Loucy (cell line): ENCODE measurements around the gene PPP1R26.

Experiments
- H2AFZ ChIP-seq: fragments of 200-600 bp; sonication (generic); 2 replicates; pipeline ENCODE4 v1.6.0; 2016; ENCODE audit warnings: antibody characterized with exemption, mild to moderate bottlenecking, low read length, moderate library complexity
- H3F3A ChIP-seq: fragments of 200-600 bp; 2 replicates; pipeline ENCODE4 v1.6.0; 2016; ENCODE audit warnings: antibody characterized with exemption, low read depth, mild to moderate bottlenecking
- H3K27me3 ChIP-seq: fragments of 200-600 bp; sonication (generic); 2 replicates; pipeline ENCODE4 v1.6.1; 2014; ENCODE audit warnings: low read length, mild to moderate bottlenecking; ENCODE audit not compliant: insufficient read depth, poor library complexity, severe bottlenecking
- H3K36me3 ChIP-seq: fragments of 200-600 bp; sonication (generic); 2 replicates; pipeline ENCODE4 v1.6.1; 2016; ENCODE audit warnings: low read length; ENCODE audit not compliant: insufficient read depth
- H3K4me1 ChIP-seq: fragments of 200-600 bp; sonication (generic); 2 replicates; pipeline ENCODE4 v1.5.1; 2014; ENCODE audit warnings: low read length, mild to moderate bottlenecking; ENCODE audit not compliant: insufficient read depth, poor library complexity, severe bottlenecking
- H3K4me2 ChIP-seq: fragments of 200-600 bp; sonication (generic); 2 replicates; pipeline ENCODE4 v1.6.0; 2014; ENCODE audit warnings: antibody characterized with exemption, low read length, low read depth, mild to moderate bottlenecking; ENCODE audit not compliant: poor library complexity, severe bottlenecking
- H3K4me3 ChIP-seq: fragments of 200-600 bp; sonication (generic); 2 replicates; pipeline ENCODE4 v1.5.1; 2014; ENCODE audit warnings: low read length, mild to moderate bottlenecking, mixed read lengths; ENCODE audit not compliant: poor library complexity, severe bottlenecking
- H3K79me2 ChIP-seq: fragments of 200-600 bp; sonication (generic); 2 replicates; pipeline ENCODE4 v1.6.1; 2014; ENCODE audit warnings: low read length; ENCODE audit not compliant: insufficient read depth
- H3K9ac ChIP-seq: fragments of 200-600 bp; sonication (generic); 2 replicates; pipeline ENCODE4 v1.6.0; 2014; ENCODE audit warnings: mild to moderate bottlenecking, low read depth, low read length, moderate library complexity; ENCODE audit not compliant: poor library complexity, severe bottlenecking
- H3K9me2 ChIP-seq: fragments of 200-600 bp; sonication (generic); replicated peaks from 2 replicates; pipeline ENCODE4 v1.6.1; 2016; ENCODE audit warnings: low read depth, low read length, mixed read lengths
- H3K9me3 ChIP-seq: fragments of 200-600 bp; sonication (generic); 2 replicates; pipeline ENCODE4 v1.6.1; 2014; ENCODE audit warnings: mild to moderate bottlenecking, antibody characterized with exemption, low read length, low read depth; ENCODE audit not compliant: insufficient read depth
- H4K20me1 ChIP-seq: fragments of 200-600 bp; sonication (generic); 2 replicates; pipeline ENCODE4 v1.6.0; 2014; ENCODE audit warnings: antibody characterized with exemption, low read length, mild to moderate bottlenecking; ENCODE audit not compliant: insufficient read depth, poor library complexity, severe bottlenecking
- CTCF ChIP-seq: fragments of 200-600 bp; sonication (generic); conservative IDR thresholded peaks from 2 replicates; pipeline ENCODE4 v1.5.1; 2014; ENCODE audit warnings: mild to moderate bottlenecking, antibody characterized with exemption, low read length
- EZH2phosphoT487 ChIP-seq: fragments of 200-600 bp; IDR thresholded peaks from 2 replicates; pipeline ENCODE4 v1.6.1; 2018; ENCODE audit warnings: antibody characterized with exemption, mild to moderate bottlenecking, moderate library complexity, borderline replicate concordance

PPP1R26 gene

GRCh38 chr9:135480940-135481310 lies 1.3 kb downstream of the PPP1R26 start:
- H3K9me2 ChIP-seq, result no peaks in the 10 kb centered on the region
- no peak overlapping the region for H3K4me3 ChIP-seq
- TF ChIP-seq EZH2phosphoT487 (no peak), CTCF (no peak)
- no peaks in the 10 kb centered on the region for H3K9me3 ChIP-seq
- no peak overlapping the region for H3K9ac ChIP-seq
- no peaks in the 10 kb centered on the region for H3K4me1 ChIP-seq
- no peaks in the 10 kb centered on the region for H3K79me2 ChIP-seq
- H3K36me3 ChIP-seq, result no peaks in the 10 kb centered on the region
- H4K20me1 ChIP-seq, result no peaks in the 10 kb centered on the region
- no peak overlapping the region for H2AFZ ChIP-seq
- no peaks in the 10 kb centered on the region for H3F3A ChIP-seq
- H3K27me3 ChIP-seq, result no peaks in the 10 kb centered on the region
- no peak overlapping the region for H3K4me2 ChIP-seq

- H3K4me1 ChIP-seq, result no peaks in the 10 kb centered on the region
- no peaks in the 10 kb centered on the region for H3K79me2 ChIP-seq
- no peak overlapping the region for H3K4me3 ChIP-seq
- H3K36me3 ChIP-seq, result no peaks in the 10 kb centered on the region
- no peak for TF ChIP-seq EZH2phosphoT487
- no peak for TF ChIP-seq CTCF
- no peak overlapping the region for H3K4me2 ChIP-seq
- no peaks in the 10 kb centered on the region for H3K9me3 ChIP-seq
- no peaks in the 10 kb centered on the region for H3K27me3 ChIP-seq
- no peaks in the 10 kb centered on the region for H3K9me2 ChIP-seq
- H2AFZ ChIP-seq, result no peak overlapping the region
- no peak overlapping the region for H3K9ac ChIP-seq
- H4K20me1 ChIP-seq, result no peaks in the 10 kb centered on the region
- H3F3A ChIP-seq, result no peaks in the 10 kb centered on the region
These were observed 2.6 kb downstream of the PPP1R26 start for GRCh38 chr9:135482015-135482754.

GRCh38 chr9:135484460-135485277 lies 5.1 kb downstream of the PPP1R26 start:
- Histone ChIP-seq H2AFZ (no peak overlapping the region), H3K79me2 (no peaks in the 10 kb centered on the region), H3K4me3 (no peak overlapping the region), H3K27me3 (no peaks in the 10 kb centered on the region), H3F3A (no peaks in the 10 kb centered on the region), H3K4me2 (no peak overlapping the region), H3K9ac (no peak overlapping the region), H3K9me2 (no peaks in the 10 kb centered on the region), H3K4me1 (no peaks in the 10 kb centered on the region), H3K36me3 (no peaks in the 10 kb centered on the region), H4K20me1 (no peaks in the 10 kb centered on the region), H3K9me3 (no peaks in the 10 kb centered on the region)
- TF ChIP-seq EZH2phosphoT487, result no peak
- TF ChIP-seq CTCF, result no peak
